GM20000 (cell line): ENCODE results near the gene PROCA1.

ENCODE experiments used
- DNase-seq: peaks from one replicate; pipeline ENCODE4 v3.0.0; 2012; ENCODE audit warnings: low spot score
- CTCF ChIP-seq: IDR thresholded peaks from 2 replicates; pipeline ENCODE4 v1.5.1; 2012; ENCODE audit warnings: mild to moderate bottlenecking, control low read depth; ENCODE audit errors: extremely low read depth, missing control alignments

The PROCA1 gene

GRCh38 chr17:28720247-28720996 lies 8.7 kb upstream of the PROCA1 start:
- DNase-seq: no peak
- no peak for TF ChIP-seq CTCF

- TF ChIP-seq CTCF: no peak
- DNase-seq: no peak
These were observed 7.3 kb upstream of the PROCA1 start for GRCh38 chr17:28719021-28719433.

- TF ChIP-seq CTCF: no peak
- no peak for DNase-seq
These were observed 6.8 kb upstream of the PROCA1 start for GRCh38 chr17:28718333-28719020.

- TF ChIP-seq CTCF: no peak
- DNase-seq: peak; percentile 57
These were observed 6.1 kb upstream of the PROCA1 start, which contains the start of gene RAB34 for GRCh38 chr17:28717578-28718332. Gene RAB34 (minus strand): TSS chr17:28717868. CDS start chr17:28717266, 602 bp downstream.

- no peak for TF ChIP-seq CTCF
- DNase-seq: no peak
These were observed 5.3 kb upstream of the PROCA1 start for GRCh38 chr17:28716740-28717577.

- no peak for DNase-seq
- TF ChIP-seq CTCF: no peak
These were observed 3.5 kb upstream of the PROCA1 start for GRCh38 chr17:28715217-28715616.
